ENCODE results near the gene TTPAL. TPM values are rescaled to one million over a fixed set of nuclear protein-coding genes. Genes with fewer than 3 reads are reported as not detected.

Gene TTPAL
- total RNA-seq, 1 donor from 2014 or later, result 20.8 TPM

GRCh38 chr20:44523746-44524145, 48.1 kb downstream of the TTPAL start:
- no peak for DNase-seq (ENCODE audit: extremely low spot score, unreplicated experiment)
- Mint-ChIP-seq H3K9me3 (no peaks in the 10 kb centered on the region), H3K36me3 (peaks cover 5% of the 10 kb centered on the region), H3K27ac (peak overlapping the region; percentile 41), H3K4me3 (peak overlapping the region; percentile 94), H3K4me1 (ENCODE audit: unreplicated experiment) (peaks cover 23% of the 10 kb centered on the region), H3K27me3 (no peaks in the 10 kb centered on the region)
- TF ChIP-seq, protein P1, sequence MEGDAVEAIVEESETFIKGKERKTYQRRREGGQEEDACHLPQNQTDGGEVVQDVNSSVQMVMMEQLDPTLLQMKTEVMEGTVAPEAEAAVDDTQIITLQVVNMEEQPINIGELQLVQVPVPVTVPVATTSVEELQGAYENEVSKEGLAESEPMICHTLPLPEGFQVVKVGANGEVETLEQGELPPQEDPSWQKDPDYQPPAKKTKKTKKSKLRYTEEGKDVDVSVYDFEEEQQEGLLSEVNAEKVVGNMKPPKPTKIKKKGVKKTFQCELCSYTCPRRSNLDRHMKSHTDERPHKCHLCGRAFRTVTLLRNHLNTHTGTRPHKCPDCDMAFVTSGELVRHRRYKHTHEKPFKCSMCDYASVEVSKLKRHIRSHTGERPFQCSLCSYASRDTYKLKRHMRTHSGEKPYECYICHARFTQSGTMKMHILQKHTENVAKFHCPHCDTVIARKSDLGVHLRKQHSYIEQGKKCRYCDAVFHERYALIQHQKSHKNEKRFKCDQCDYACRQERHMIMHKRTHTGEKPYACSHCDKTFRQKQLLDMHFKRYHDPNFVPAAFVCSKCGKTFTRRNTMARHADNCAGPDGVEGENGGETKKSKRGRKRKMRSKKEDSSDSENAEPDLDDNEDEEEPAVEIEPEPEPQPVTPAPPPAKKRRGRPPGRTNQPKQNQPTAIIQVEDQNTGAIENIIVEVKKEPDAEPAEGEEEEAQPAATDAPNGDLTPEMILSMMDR (conservative IDR thresholded peaks at IDR 0.05), result no peak

- no peak overlapping the region for H3K27ac Mint-ChIP-seq
- DNase-seq (ENCODE audit: extremely low spot score, unreplicated experiment), result no peak
- H3K4me1 Mint-ChIP-seq (ENCODE audit: unreplicated experiment), result peaks cover 7% of the 10 kb centered on the region
- no peak overlapping the region for H3K4me3 Mint-ChIP-seq
- no peaks in the 10 kb centered on the region for H3K36me3 Mint-ChIP-seq
- H3K9me3 Mint-ChIP-seq, result no peaks in the 10 kb centered on the region
- TF ChIP-seq, protein P1 (conservative IDR thresholded peaks at IDR 0.05), result no peak
- H3K27me3 Mint-ChIP-seq, result no peaks in the 10 kb centered on the region
Observed at GRCh38 chr20:44526129-44526528, 50.5 kb downstream of the TTPAL start.

- DNase-seq (ENCODE audit: extremely low spot score, unreplicated experiment), result no peak
- Mint-ChIP-seq H3K9me3 (no peaks in the 10 kb centered on the region), H3K4me1 (ENCODE audit: unreplicated experiment) (no peaks in the 10 kb centered on the region), H3K4me3 (peak overlapping the region; percentile 47), H3K36me3 (no peaks in the 10 kb centered on the region), H3K27ac (no peak overlapping the region), H3K27me3 (no peaks in the 10 kb centered on the region)
- TF ChIP-seq, protein P1 (conservative IDR thresholded peaks at IDR 0.05), result no peak
Observed at GRCh38 chr20:44527716-44528199, 52.1 kb downstream of the TTPAL start.

- Mint-ChIP-seq H3K4me3 (no peak overlapping the region), H3K27ac (no peak overlapping the region), H3K9me3 (no peaks in the 10 kb centered on the region), H3K27me3 (no peaks in the 10 kb centered on the region), H3K36me3 (no peaks in the 10 kb centered on the region), H3K4me1 (ENCODE audit: unreplicated experiment) (no peaks in the 10 kb centered on the region)
- TF ChIP-seq, protein P1 (conservative IDR thresholded peaks at IDR 0.05), result no peak
- no peak for DNase-seq (ENCODE audit: extremely low spot score, unreplicated experiment)
Observed at GRCh38 chr20:44528309-44528708, 52.6 kb downstream of the TTPAL start.

GRCh38 chr20:44532259-44532980, 56.7 kb downstream of the TTPAL start:
- H3K9me3 Mint-ChIP-seq, result no peaks in the 10 kb centered on the region
- no peaks in the 10 kb centered on the region for H3K27me3 Mint-ChIP-seq
- H3K36me3 Mint-ChIP-seq, result no peaks in the 10 kb centered on the region
- TF ChIP-seq, protein P1 (conservative IDR thresholded peaks at IDR 0.05), result no peak
- DNase-seq (ENCODE audit: extremely low spot score, unreplicated experiment), result no peak
- no peak overlapping the region for H3K4me3 Mint-ChIP-seq
- no peaks in the 10 kb centered on the region for H3K4me1 Mint-ChIP-seq (ENCODE audit: unreplicated experiment)
- H3K27ac Mint-ChIP-seq, result no peak overlapping the region
